CD1c-positive myeloid dendritic cell (primary cell): ENCODE measurements around the gene TBC1D12.
"Not testable (repeated sequence)": the region's sequence is repeated elsewhere in the genome, so short reads cannot be mapped to it uniquely, and the experiment has no call there.

Experiments
- DNase-seq: peaks from one replicate; pipeline ENCODE4 v3.0.0-alpha.2; 2016; ENCODE audit errors: extremely low spot score

The TBC1D12 gene

GRCh38 chr10:94545391-94546048 is 143.2 kb downstream of the TBC1D12 start, which contains the start of gene HELLS:
TSS of gene HELLS (plus strand) at chr10:94545788. CDS start at chr10:94545922, 134 bp downstream.
- peak; percentile 89 for DNase-seq

GRCh38 chr10:94546049-94546900 is 143.9 kb downstream of the TBC1D12 start:
- peak; percentile 7 for DNase-seq

DNA sequence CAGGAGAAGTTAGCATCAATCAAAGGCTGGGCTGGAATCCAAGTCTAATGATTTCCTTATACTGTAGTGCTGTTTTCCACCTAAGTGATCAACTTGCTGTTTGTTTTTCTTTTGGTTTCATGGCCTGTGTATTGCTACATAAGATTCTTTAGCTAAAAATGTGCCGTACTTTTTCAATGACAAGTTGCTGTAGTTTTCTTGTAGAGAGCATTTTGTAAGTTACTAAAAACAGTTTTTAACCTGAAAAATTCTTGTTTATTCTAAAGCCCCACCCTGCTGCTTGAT is 144.5 kb downstream of the TBC1D12 start:
- DNase-seq: no peak

GRCh38 chr10:94549221-94549620 is 146.9 kb downstream of the TBC1D12 start:
- no peak for DNase-seq

DNA sequence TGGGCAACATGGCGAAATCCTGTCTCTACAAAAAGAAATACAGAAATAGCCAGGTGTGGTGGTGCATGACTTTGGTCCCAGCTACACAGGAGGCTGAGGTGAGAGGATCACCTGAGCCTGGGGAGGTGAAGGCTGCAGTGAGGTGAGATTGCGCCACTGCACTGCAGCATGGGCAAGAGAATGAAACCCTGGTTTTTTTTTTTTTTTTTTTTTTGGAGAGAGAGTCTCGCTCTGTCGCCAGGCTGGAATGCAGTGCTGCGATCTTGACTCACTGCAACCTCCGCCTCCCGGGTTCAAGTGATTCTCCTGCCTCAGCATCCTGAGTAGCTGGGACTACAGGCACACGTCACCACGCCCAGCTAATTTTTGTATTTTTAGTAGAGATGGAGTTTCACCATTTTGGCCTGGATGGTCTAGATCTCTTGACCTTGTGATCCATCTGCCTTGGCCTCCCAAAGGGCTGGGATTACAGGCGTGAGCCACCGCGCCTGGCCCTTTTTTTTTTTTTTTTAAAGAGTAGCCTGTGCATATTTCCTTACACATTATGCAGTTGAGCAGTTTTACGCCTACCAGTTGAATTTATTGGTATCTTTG is 165.5 kb downstream of the TBC1D12 start:
- DNase-seq: not testable (repeated sequence)

DNA sequence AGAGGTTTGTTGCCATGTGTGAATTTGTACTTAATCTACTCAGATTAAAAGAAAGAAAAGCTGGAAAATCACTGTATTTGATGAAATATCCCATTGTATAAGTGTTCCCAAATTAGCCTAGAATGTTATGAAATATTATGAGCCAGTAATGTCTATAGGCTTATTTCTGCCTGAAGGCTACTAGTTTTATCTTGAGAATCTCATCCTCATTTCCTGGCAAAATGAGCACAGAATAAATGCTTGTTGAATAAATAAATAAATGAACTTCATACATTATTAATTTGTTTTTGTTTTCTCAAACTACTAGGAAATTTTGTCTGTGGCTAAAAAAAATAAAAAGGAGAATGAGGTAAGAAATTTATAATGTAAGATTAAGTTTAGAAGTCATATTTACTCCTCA is 168.7 kb downstream of the TBC1D12 start:
- no peak for DNase-seq

DNA sequence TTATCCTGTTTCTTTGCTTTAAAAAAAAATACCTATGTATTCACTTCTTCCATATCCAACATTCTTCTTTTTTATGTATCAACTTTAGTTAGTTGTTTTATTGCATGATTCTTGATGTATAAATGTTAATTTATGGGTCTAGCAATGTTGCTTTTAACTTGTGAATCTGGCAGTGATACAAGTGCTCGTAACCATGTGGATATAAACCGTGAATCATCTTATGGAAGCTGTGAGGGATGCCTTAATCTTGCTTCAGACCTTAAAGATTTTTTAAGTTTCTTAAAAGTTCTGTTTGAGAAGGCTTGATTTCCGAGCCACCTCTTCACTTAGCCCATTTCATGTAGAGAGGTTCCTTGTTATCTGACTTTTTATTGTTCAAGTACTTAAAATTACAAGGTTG is 169.2 kb downstream of the TBC1D12 start:
- no peak for DNase-seq

DNA sequence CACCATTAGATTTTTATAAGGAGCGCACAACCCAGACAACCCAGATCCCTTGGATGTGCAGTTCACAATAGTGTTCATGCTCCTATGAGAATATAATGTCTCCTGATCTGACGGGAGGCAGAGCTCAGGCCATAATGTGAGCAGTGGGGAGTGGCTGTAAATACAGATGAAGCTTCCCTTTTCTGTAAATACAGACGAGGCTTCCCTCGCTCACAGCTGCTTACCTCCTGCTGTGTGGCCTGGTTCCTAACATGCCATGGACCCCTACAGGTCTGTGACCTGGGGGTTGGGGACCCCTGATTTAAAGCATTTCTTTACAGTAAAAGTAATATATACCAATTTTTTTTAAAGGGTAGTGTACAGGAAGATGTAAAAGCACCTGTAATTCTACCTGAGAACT is 176.4 kb downstream of the TBC1D12 start:
- no peak for DNase-seq

DNA sequence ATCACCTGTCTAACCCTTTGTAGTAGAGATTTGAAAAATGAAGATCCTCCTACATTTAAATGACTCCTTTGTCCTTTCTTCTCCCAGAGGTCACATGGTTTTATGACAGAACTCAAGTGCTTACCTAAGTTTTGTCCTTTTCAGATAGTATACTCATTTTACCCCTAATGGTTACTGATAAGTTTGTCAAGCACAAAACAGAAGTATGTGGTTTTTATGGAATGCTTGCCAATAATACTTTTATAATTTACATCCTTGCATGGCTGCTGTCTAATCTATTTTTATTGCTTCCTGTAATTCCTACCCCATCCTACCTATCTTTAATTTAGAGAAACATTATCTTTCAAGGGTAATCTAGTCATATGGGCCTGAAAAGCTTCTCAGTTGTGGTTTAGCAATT is 180.8 kb downstream of the TBC1D12 start:
- DNase-seq: no peak
